Kidney (tissue), 14 donors: ENCODE measurements around the gene TSEN2. TPM values are rescaled to one million over a fixed set of nuclear protein-coding genes. Genes with fewer than 3 reads are reported as not detected.

ENCODE experiments used
- DNase-seq, 5 donors: peaks; one replicate each; pipeline ENCODE4 v3.0.0-alpha.2; 2013 to 2020
- FAIRE-seq: peaks from 2 replicates; lab custom pipeline; 2012; peaks lifted over from hg19 to GRCh38; lab: Jason Lieb, UNC
- H3K27ac ChIP-seq, 2 donors: one replicate each; pipeline ENCODE4 v1.7.0; 2013; ENCODE audit warnings: low read depth in 2 of 2, low read length in 2 of 2, inconsistent platforms in 1 of 2
- H3K27me3 ChIP-seq: one replicate; pipeline ENCODE4 v1.7.1; 2013; ENCODE audit warnings: low read length, inconsistent platforms; ENCODE audit not compliant: control insufficient read depth, insufficient read depth
- H3K36me3 ChIP-seq, 3 donors: one replicate each; pipeline versions ENCODE4 v1.7.0 to v1.7.1; 2013; ENCODE audit warnings: low read length in 3 of 3, control low read depth in 1 of 3, inconsistent platforms in 1 of 3; ENCODE audit not compliant: insufficient read depth in 3 of 3, control insufficient read depth in 2 of 3
- H3K4me1 ChIP-seq, 3 donors: one replicate each; pipeline versions ENCODE4 v1.7.0 to v1.7.1; 2013; ENCODE audit warnings: low read length in 3 of 3, inconsistent platforms in 1 of 3, low read depth in 1 of 3; ENCODE audit not compliant: control insufficient read depth in 2 of 3, insufficient read depth in 2 of 3
- H3K4me3 ChIP-seq, 3 donors: one replicate each; pipeline versions ENCODE4 v1.7.0 to v1.8.1; 2013; ENCODE audit warnings: low read length in 3 of 3, control low read depth in 1 of 3, inconsistent platforms in 1 of 3
- H3K9ac ChIP-seq, 3 donors: one replicate each; pipeline versions ENCODE4 v1.7.0 to v1.7.1; 2013; ENCODE audit warnings: low read length in 3 of 3, control low read depth in 1 of 3, inconsistent platforms in 1 of 3
- H3K9me3 ChIP-seq, 3 donors: one replicate each; pipeline versions ENCODE4 v1.7.0 to v1.7.1; 2013; ENCODE audit warnings: low read length in 3 of 3, control low read depth in 1 of 3, inconsistent platforms in 1 of 3; ENCODE audit not compliant: control insufficient read depth in 2 of 3, insufficient read depth in 1 of 3
- CTCF ChIP-seq: IDR thresholded peaks from 3 replicates; pipeline ENCODE4 v1.5.1; 2012; ENCODE audit warnings: mild to moderate bottlenecking, moderate library complexity, borderline replicate concordance; ENCODE audit not compliant: insufficient read depth; ENCODE audit errors: extremely low read depth
- intact Hi-C: fragments of 100-400 bp; cut with DNase I; formaldehyde crosslinking; loops from one replicate; pipeline ENCODE4 v1.11.1; 2022
- polyA plus RNA-seq: library from polyadenylated mRNA; stranded (reverse); fragments of 350-450 nt; fragmentation: Illumina TruSeq; extraction: RNeasy Lipid Tissue Mini Kit (QIAGEN cat#74804); gene quantifications from one replicate; pipeline ENCODE4 v1.2.3, GENCODE V29; 2014; ENCODE audit warnings: low read depth, low replicate concordance; ENCODE audit not compliant: insufficient read depth
- total RNA-seq: library from RNA; stranded (reverse); fragmentation: NEBNext Ultra II Directional; extraction: Animal tissue kit (Norgen Biotek cat#: 25700); gene quantifications from one replicate; pipeline ENCODE4 v1.2.1, GENCODE V29; 2021
- donor health status: control.
- donor health status: control.
- donor health status: control.
- donor health status: control.
- donor health status: control.
- donor health status: DM: yes; HTN: yes; CAD: no.
- donor health status: Normal renal cell carcinoma (clear cell type).

TSEN2 gene
- total and polyA plus RNA-seq, 2 donors from 2014 or later = 10.3 to 20.7 TPM

GRCh38 chr3:12473511-12473910 is 10.8 kb upstream of the TSEN2 start:
- Histone ChIP-seq H3K27me3 (no peaks in the 10 kb centered on the region), H3K9ac (no peak overlapping the region), H3K9me3 (no peaks in the 10 kb centered on the region), H3K4me1 (no peaks in the 10 kb centered on the region), H3K36me3 (no peaks in the 10 kb centered on the region), H3K4me3 (no peak overlapping the region), H3K27ac (no peak overlapping the region)
- no peak for FAIRE-seq
- no peak for DNase-seq
- TF ChIP-seq CTCF = no peak
- intact Hi-C loops = no loop called here

GRCh38 chr3:12476238-12476897 is 7.9 kb upstream of the TSEN2 start:
- no peaks in the 10 kb centered on the region for H3K36me3 ChIP-seq
- H3K9me3 ChIP-seq = no peaks in the 10 kb centered on the region
- no peaks in the 10 kb centered on the region for H3K27me3 ChIP-seq
- H3K4me1 ChIP-seq = no peaks in the 10 kb centered on the region
- FAIRE-seq = no peak
- no peak overlapping the region for H3K4me3 ChIP-seq
- H3K27ac ChIP-seq = peak overlapping the region in 1 of 2 donors; percentile 70
- intact Hi-C loops = loop anchor here (5.0 kb wide), 1 partner anchor 334 kb away; no protein-coding TSS in a partner anchor
- no peak for TF ChIP-seq CTCF
- DNase-seq = peak in 1 of 5 donors; percentile 46
- H3K9ac ChIP-seq = no peak overlapping the region

GRCh38 chr3:12477256-12477655 is 7.0 kb upstream of the TSEN2 start:
- FAIRE-seq (no peak), DNase-seq (no peak)

More at GRCh38 chr3:12477256-12477655, 7.0 kb upstream of the TSEN2 start:
- no peaks in the 10 kb centered on the region for H3K27me3 ChIP-seq
- H3K9me3 ChIP-seq = no peaks in the 10 kb centered on the region
- no peak overlapping the region for H3K4me3 ChIP-seq
- H3K27ac ChIP-seq = no peak overlapping the region
- H3K36me3 ChIP-seq = no peaks in the 10 kb centered on the region
- TF ChIP-seq CTCF = no peak
- H3K4me1 ChIP-seq = no peaks in the 10 kb centered on the region
- H3K9ac ChIP-seq = no peak overlapping the region
- intact Hi-C loops = loop anchor here (5.0 kb wide), 1 partner anchor 335 kb away; no protein-coding TSS in a partner anchor
